Suprapubic skin (tissue), 4 donors: ENCODE measurements around the gene CACNA1A. TPM values are rescaled to one million over a fixed set of nuclear protein-coding genes. Genes with fewer than 3 reads are reported as not detected.
A peak's percentile ranks its signal among the peaks of the same experiment; 100 is the strongest.
"Not testable (repeated sequence)": the region's sequence is repeated elsewhere in the genome, so short reads cannot be mapped to it uniquely, and the experiment has no call there.

Source experiments
- DNase-seq, 2 donors: peaks; one replicate each; pipeline ENCODE4 v3.0.0-alpha.2; 2019; ENCODE audit warnings: low spot score in 2 of 2
- H3K27ac ChIP-seq: fragments of 200-600 bp; sonication (generic); one replicate; pipeline ENCODE4 v1.5.1; 2019
- H3K27me3 ChIP-seq: fragments of 200-600 bp; sonication (generic); one replicate; pipeline ENCODE4 v1.5.1; 2019
- H3K36me3 ChIP-seq: fragments of 200-600 bp; sonication (generic); one replicate; pipeline ENCODE4 v1.5.1; 2019
- H3K4me1 ChIP-seq: fragments of 200-600 bp; sonication (generic); one replicate; pipeline ENCODE4 v1.5.1; 2019
- H3K4me3 ChIP-seq: fragments of 200-600 bp; sonication (generic); one replicate; pipeline ENCODE4 v1.5.1; 2019; ENCODE audit warnings: mild to moderate bottlenecking
- H3K9me3 ChIP-seq: fragments of 200-600 bp; sonication (generic); one replicate; pipeline ENCODE4 v1.5.1; 2019
- EP300 ChIP-seq: sonication (generic); formaldehyde crosslinking; IDR thresholded peaks from one replicate; pipeline ENCODE4 v1.6.1; 2017; ENCODE audit warnings: antibody characterized with exemption
- POLR2A ChIP-seq, 2 donors: fragments of 450-650 bp; IDR thresholded peaks; one replicate each; pipeline ENCODE4 v1.6.1; 2017; ENCODE audit warnings: antibody characterized with exemption in 2 of 2, mild to moderate bottlenecking in 2 of 2, moderate library complexity in 2 of 2
- POLR2AphosphoS5 ChIP-seq, 3 donors: sonication (generic); formaldehyde crosslinking; IDR thresholded peaks; one replicate each; pipeline ENCODE4 v1.6.1; 2017; ENCODE audit warnings: antibody characterized with exemption in 3 of 3
- WGBS: methylation state at CpG from one replicate; pipeline ENCODE4 v1.1.5; 2018; 5-methylcytosine and 5-hydroxymethylcytosine counted together
- total RNA-seq, 4 donors: library from RNA; depleted of rRNA; stranded (reverse); fragments of >200 nt; gene quantifications; one replicate each; pipeline ENCODE4 v1.1.0, GENCODE V29; 2016
- TF ChIP-seq, protein P1 (sequence below), 2 donors: fragments of 200-600 bp in 1 of 2; fragments of 450-650 bp in 1 of 2; sonication (generic) in 1 of 2; IDR thresholded peaks; one replicate each; pipeline ENCODE4 v1.5.1; 2016 to 2019; ENCODE audit warnings: antibody characterized with exemption in 2 of 2, mild to moderate bottlenecking in 1 of 2, moderate library complexity in 1 of 2

Gene CACNA1A
- total RNA-seq, 4 donors from 2014 or later = 0.26 to 0.42 (median 0.35) TPM

DNA sequence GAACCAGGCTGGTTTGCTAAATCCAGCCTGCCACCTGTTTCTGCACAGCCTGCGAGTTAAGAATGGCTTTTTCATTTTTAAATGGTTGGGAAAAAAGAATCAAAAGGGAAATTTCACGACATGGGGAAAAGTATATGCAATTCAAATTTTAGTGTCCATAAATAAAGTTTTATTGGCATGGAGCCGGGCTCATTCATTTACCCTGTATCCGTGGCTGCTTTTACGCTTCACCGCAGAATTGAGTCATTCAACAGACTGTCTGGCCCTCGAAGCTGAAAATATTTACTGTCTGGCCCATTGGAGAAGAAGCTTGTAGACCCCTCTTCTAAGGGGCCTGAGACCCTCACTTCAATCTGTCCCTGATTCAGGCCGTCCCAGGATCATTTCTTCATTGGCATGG, 329.9 kb downstream of the CACNA1A start:
- no peak overlapping the region for H3K4me3 ChIP-seq
- no peak for TF ChIP-seq POLR2AphosphoS5 (IDR thresholded peaks at IDR 0.05)
- no peaks in the 10 kb centered on the region for H3K27me3 ChIP-seq
- 84% methylated on average over 8 of the region's 8 CpGs for WGBS
- H3K36me3 ChIP-seq = no peaks in the 10 kb centered on the region
- DNase-seq = no peak
- no peak overlapping the region for H3K27ac ChIP-seq
- H3K9me3 ChIP-seq = no peaks in the 10 kb centered on the region
- H3K4me1 ChIP-seq = peaks cover 23% of the 10 kb centered on the region

DNA sequence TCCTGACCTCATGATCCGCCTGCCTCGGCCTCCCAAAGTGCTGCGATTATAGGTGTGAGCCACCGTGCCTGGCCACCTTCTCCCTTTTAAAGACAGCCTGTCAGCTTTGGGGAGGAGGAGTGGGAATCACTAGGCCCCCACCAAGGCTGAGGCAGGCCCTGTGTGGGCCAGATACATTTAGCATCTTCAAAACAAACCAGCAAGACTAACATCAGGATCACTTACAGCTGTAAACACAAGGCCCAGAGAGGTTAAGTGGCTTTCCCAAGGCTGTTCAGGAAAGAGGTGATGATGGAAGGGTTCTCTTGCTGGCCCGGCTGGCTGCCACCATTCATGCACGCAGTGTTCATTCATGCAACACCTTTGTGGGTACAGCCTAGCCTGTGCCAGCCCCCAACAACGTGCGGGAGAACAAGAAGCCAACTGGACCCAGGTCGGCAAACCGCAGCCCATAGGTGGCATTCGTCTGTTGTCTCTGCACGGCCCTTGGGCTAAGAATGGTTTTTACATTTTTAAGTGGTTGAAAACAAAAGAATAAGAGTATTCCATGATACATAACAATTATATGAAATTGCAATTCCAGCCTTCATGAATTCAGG, 333.0 kb downstream of the CACNA1A start:
- no peak for DNase-seq
- TF ChIP-seq POLR2A (IDR thresholded peaks at IDR 0.05) (no peak), POLR2AphosphoS5 (IDR thresholded peaks at IDR 0.05) (no peak), EP300 (no peak)
- TF ChIP-seq, protein P1, sequence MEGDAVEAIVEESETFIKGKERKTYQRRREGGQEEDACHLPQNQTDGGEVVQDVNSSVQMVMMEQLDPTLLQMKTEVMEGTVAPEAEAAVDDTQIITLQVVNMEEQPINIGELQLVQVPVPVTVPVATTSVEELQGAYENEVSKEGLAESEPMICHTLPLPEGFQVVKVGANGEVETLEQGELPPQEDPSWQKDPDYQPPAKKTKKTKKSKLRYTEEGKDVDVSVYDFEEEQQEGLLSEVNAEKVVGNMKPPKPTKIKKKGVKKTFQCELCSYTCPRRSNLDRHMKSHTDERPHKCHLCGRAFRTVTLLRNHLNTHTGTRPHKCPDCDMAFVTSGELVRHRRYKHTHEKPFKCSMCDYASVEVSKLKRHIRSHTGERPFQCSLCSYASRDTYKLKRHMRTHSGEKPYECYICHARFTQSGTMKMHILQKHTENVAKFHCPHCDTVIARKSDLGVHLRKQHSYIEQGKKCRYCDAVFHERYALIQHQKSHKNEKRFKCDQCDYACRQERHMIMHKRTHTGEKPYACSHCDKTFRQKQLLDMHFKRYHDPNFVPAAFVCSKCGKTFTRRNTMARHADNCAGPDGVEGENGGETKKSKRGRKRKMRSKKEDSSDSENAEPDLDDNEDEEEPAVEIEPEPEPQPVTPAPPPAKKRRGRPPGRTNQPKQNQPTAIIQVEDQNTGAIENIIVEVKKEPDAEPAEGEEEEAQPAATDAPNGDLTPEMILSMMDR (IDR thresholded peaks at IDR 0.05) = no peak
- Histone ChIP-seq H3K4me3 (no peak overlapping the region), H3K36me3 (no peaks in the 10 kb centered on the region), H3K27me3 (no peaks in the 10 kb centered on the region), H3K4me1 (peaks cover 48% of the 10 kb centered on the region), H3K9me3 (no peaks in the 10 kb centered on the region), H3K27ac (peak overlapping the region; percentile 90)
- WGBS = 83% methylated on average over 9 of the region's 12 CpGs

DNA sequence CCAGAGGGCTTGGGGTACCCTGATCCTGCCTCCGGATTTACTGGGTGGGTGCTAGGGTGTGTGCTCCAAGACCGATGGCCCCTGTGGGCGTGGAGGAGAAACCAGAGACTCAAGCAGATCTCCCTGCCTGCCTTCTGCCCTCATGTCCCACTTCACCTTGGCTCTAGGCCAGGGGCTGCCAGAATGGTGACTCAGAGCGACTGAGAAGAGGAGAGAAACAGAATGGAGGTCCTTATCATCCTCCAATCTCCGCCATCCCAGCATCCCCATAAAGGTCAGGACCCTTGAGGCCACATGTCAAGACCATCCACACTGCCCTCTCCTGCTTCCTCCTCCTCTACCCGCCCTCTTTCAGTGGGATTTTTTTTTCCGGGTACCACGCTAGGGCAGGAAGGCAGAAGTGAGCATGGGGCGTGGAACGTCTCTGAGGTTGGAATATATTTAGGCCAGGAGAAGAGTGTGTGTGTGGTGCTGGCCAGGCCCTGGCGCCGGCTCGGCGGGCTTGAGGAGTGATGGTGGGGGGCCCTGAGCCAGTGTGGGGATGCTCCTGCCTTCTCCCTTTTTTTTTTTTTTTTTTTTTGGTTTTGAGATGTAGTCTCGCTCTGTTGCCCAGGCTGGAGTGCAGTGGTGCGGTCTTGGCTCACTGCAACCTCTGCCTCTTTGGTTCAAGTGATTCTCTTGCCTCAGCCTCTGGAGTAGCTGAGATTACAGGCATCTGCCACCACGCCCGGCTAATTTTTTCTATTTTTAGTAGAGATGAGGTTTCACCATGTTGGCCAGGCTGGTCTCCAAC, 333.7 kb downstream of the CACNA1A start:
- no peak for TF ChIP-seq POLR2A (IDR thresholded peaks at IDR 0.05)
- TF ChIP-seq, protein P1 (IDR thresholded peaks at IDR 0.05) = no peak
- TF ChIP-seq EP300 = no peak
- TF ChIP-seq POLR2AphosphoS5 (IDR thresholded peaks at IDR 0.05) = no peak
- WGBS = 42% methylated on average over 15 of the region's 18 CpGs
- peak overlapping the region; percentile 90 for H3K27ac ChIP-seq
- no peaks in the 10 kb centered on the region for H3K27me3 ChIP-seq
- peak; percentile 87 to 92 for DNase-seq
- peaks cover 55% of the 10 kb centered on the region for H3K4me1 ChIP-seq
- no peak overlapping the region for H3K4me3 ChIP-seq
- no peaks in the 10 kb centered on the region for H3K9me3 ChIP-seq
- H3K36me3 ChIP-seq = no peaks in the 10 kb centered on the region

DNA sequence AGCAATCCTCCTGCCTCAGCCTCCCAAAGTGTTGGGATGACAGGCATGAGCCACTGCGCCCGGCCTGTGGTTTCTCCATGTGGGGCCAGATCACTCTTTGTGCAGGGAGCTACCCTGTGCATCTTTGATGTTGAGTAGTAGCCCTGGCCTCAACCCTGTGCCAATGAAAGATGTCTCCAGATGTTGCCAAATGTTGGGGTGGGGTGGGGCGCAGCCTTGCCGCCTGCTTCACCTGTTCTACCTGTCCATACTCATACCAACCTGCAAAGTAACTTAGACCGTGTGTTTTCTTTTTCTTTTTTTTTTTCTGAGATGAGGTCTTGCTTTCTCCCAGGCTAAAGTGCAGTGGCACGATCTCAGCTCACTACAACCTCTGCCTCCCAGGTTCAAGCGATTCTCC, 335.1 kb downstream of the CACNA1A start:
- no peak overlapping the region for H3K4me3 ChIP-seq
- H3K4me1 ChIP-seq = peaks cover 69% of the 10 kb centered on the region
- no peaks in the 10 kb centered on the region for H3K9me3 ChIP-seq
- H3K36me3 ChIP-seq = no peaks in the 10 kb centered on the region
- H3K27ac ChIP-seq = peak overlapping the region; percentile 90
- TF ChIP-seq, protein P1 (IDR thresholded peaks at IDR 0.05) = no peak
- TF ChIP-seq POLR2AphosphoS5 (IDR thresholded peaks at IDR 0.05) (peak in 1 of 3 donors; percentile 15), POLR2A (IDR thresholded peaks at IDR 0.05) (no peak)
- WGBS = 63% methylated on average over 7 of the region's 7 CpGs
- DNase-seq = no peak
- no peaks in the 10 kb centered on the region for H3K27me3 ChIP-seq

DNA sequence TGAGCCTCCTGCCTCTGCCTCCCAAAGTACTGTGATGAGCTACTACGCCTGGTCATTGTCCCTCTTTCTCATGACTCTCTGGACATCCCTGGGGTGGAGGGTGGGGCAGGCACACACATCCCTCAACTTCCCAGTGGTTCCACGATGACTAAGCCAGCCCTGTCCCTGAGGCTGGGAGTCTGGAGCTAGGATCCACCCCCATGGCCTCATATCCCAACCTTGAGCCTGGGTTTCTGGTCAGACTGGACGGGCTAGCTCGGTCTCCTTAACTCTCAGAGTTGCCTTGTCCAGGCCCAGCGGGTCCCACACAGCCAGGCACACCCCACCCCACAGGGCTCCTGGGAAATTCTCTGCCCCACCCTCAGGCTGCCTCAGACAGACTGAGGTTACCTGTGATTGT, 336.5 kb downstream of the CACNA1A start:
- H3K9me3 ChIP-seq = no peaks in the 10 kb centered on the region
- DNase-seq = no peak
- TF ChIP-seq, protein P1 (IDR thresholded peaks at IDR 0.05) = no peak
- 50% methylated on average over 5 of the region's 5 CpGs for WGBS
- H3K27ac ChIP-seq = peak overlapping the region; percentile 90
- no peaks in the 10 kb centered on the region for H3K27me3 ChIP-seq
- H3K36me3 ChIP-seq = no peaks in the 10 kb centered on the region
- peaks cover 82% of the 10 kb centered on the region for H3K4me1 ChIP-seq
- H3K4me3 ChIP-seq = no peak overlapping the region

DNA sequence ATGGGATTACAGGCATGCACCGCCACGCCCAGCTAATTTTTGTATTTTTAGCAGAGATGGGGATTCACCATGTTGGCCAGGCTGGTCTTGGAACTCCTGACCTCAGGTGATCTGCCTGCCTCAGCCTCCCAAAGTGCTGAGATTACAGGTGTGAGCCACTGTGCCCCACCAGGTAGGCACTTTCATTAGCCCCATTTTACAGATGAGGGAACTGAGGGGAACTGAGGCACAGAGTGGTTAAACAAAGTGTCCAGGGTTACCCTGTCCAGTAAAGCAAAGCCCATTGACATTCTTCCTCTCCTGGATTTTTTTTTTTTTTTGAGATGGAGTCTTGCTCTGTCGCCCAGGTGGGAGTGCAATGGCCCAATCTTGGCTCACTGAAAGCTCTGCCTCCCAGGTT, 340.1 kb downstream of the CACNA1A start:
- H3K27me3 ChIP-seq, H3K4me3 ChIP-seq, DNase-seq, H3K9me3 ChIP-seq, H3K36me3 ChIP-seq: not testable (repeated sequence)
- Histone ChIP-seq H3K27ac (peak overlapping the region; percentile 90), H3K4me1 (peaks cover 94% of the 10 kb centered on the region)
- WGBS = 94% methylated on average over 3 of the region's 3 CpGs
